GM21528 (cell line): ENCODE data around the gene OVOL2.
"Not testable (repeated sequence)": the region's sequence is repeated elsewhere in the genome, so short reads cannot be mapped to it uniquely, and the experiment has no call there.

Experiments used
- ATAC-seq: cut with Tn5 transposase; IDR thresholded peaks from one replicate; pipeline ENCODE4 v1.9.1; 2021; ENCODE audit warnings: mild to moderate bottlenecking, moderate library complexity; ENCODE audit not compliant: unreplicated experiment, low FRiP score

The OVOL2 gene

GRCh38 chr20:18057101-18057993, at the start of gene OVOL2:
Gene OVOL2 (minus strand): TSS chr20:18057916. CDS start chr20:18057634, 282 bp downstream.
- ATAC-seq, result no peak

GRCh38 chr20:18103497-18103896, 45.8 kb upstream of the OVOL2 start:
- ATAC-seq, result no peak

DNA sequence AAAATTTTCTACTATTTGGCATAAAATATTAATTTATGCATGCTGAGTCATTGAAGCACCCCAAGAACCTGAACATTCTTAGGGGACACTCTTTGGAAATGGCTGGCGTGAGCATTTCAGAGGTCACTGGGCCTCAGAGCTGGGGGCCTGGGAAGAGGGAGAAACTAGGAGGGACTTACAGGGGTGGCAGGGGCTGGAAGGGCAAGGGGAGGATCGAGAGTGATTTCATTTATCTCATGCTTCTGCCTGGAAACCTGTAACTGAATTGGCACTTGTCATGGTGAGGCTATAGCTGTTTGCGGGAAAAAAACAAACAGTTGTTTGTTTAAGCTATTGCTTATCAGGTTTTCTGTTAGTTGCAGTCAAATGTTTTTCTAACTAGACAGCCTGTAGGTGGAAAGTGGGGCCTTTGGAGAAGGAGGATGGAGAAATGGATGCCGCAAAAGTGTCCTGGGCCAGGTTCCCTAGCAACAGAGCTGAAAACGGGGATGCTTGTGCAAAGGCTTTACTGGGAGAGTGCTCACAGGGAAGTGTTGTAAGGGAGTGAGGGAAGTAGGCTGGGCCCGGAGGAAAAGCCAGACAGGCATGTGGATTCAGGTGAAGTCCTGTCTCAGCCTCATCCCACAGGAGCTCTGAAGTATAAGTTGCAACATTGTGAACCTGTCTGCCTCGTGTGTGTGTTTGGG, 43.6 kb upstream of the OVOL2 start:
- ATAC-seq, result no peak

- not testable (repeated sequence) for ATAC-seq
Observed at GRCh38 chr20:18100569-18100968, 42.9 kb upstream of the OVOL2 start.

GRCh38 chr20:18094191-18094590, 36.5 kb upstream of the OVOL2 start:
- ATAC-seq, result no peak

GRCh38 chr20:18093388-18093787, 35.7 kb upstream of the OVOL2 start:
- no peak for ATAC-seq

DNA sequence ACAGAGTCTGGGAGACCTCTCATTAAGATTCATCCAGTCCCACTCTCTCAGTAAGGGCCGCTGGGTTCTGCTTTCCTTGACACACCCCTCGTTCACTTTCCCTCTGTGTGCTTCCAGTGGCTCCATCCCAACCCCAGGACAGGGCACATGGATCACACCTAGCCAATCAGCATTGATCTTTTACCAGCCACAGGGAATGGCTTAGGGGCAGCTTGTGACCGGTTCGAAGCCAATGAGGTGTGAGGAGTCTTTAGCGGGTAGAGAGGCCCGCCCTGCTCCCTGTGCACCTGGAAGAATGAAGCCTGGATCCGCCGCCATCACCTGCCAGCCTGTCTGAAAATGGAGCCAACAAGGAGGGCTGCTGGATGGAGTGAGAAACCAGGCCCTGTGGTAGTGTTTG, 35.2 kb upstream of the OVOL2 start:
- ATAC-seq, result no peak

- ATAC-seq, result no peak
Observed at GRCh38 chr20:18091623-18092022, 33.9 kb upstream of the OVOL2 start.

DNA sequence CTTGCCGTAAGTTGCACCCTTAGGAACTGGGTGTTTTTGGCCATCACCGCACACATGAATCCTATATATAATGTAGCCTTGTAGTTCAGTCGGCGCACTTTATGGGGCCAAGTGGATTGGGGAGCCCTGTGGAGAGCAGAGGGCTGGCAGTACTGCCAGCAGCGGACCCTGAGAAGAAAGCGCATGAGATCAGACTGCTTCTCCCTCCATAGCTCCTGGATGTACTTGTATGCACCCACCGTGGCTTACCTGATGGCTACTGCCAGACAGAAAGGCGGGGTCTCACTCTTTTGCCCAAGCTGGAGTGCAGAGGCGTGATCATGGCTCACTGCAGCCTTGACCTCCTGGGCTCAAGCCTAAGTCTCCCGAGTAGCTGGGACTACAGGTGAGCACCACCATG, 32.8 kb upstream of the OVOL2 start:
- ATAC-seq, result no peak

DNA sequence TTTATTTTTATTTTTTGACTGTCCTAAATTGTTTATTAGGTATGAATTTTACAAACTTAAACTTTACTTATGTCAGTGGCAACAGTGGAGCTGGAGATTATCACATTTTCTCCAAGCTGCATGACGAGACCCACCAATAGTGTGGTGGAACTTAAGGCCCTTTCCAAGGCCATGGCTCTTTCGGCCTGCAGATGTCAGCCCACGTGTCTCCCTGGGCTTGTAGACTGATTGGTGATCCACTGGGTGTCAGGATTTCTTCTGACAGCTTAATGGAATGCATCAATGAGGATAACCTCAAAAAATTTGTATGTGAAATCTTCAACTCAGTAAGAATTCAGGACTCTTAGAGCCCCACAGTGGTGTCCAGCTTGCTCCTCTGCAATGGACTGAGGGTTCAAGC, 32.3 kb upstream of the OVOL2 start:
- no peak for ATAC-seq

DNA sequence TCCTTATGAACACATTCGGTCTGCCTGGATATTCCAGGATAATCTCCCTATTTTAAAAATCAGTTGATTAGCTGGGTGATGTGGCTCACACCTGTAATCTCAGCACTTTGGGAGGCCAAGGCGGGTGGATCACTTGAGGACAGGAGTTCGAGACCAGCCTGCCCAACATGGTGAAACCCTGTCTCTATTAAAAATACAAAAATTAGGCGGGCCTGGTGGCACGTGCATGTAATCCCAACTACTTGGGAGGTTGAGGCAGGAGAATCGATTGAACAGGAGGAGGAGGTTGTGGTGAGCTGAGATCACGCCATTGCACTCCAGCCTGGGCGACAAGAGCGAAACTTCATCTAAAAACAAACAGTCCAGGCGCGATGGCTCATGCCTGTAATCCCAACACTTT, 31.1 kb upstream of the OVOL2 start:
- not testable (repeated sequence) for ATAC-seq

DNA sequence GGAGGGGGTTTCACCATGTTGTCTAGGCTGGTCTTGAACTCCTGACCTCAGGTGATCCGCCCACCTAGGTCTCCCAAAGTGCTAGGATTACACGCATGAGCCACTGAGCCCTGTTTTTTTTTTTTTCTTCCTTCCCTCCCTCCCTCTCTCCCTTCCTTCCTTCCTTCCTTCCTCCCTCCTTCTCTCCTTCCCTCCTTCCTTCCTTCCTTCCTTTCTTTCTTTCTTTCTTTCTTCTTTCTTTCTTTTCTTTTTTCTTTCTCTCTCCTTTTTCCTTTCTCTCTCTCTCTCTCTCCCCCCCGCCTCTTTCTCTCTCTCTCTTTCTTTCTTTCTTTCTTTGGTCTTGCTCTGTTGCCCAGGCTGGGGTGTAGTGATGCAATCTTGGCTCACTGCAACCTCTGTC, 30.6 kb upstream of the OVOL2 start:
- not testable (repeated sequence) for ATAC-seq

GRCh38 chr20:18087054-18087453, 29.3 kb upstream of the OVOL2 start:
- no peak for ATAC-seq

DNA sequence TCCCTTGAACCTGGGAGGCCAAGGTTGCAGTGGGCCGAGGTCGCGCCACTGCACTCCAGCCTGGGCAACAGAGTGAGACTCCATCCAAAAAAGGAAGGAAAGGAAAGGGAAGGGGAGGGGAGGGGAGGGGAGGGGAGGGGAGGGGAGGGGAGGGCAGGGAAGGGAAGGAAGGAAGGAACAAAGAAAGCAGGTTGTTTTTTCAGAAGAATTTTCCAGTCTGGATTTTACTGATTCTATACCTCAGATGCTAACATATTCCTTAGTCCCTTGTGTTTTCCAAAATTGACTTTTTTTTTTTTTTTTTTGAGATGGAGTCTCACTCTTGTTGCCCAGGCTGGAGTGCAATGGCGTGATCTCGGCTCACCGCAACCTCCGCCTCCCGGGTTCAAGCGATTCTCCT, 23.1 kb upstream of the OVOL2 start:
- ATAC-seq, result not testable (repeated sequence)

DNA sequence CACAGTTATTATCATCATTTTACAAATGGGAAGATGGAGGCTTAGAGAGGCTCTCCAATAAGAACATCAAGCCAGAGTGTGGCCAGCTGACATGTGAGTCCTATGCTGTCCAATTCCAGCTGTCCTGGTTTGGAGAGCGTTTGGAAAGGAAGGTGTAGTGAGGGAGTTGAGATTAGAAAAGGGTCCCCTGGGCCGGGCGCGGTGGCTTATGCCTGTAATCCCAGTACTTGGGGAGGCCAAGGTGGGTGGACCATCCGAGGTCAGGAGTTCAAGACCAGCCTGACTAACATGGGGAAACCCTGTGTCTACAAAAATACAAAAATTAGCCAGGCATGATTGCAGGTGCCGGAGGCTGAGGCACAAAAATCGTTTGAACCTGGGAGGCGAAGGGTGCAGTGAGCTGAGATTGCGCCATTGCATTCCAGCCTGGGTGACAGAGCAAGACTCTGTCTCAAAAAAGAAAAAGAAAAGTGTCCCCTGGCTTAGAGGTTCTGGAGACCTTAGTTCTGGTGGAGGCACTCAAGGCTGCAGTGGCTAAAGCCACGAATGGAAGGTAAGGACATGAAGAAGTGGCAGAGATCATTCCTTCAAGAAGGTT, 22.1 kb upstream of the OVOL2 start:
- ATAC-seq, result no peak

DNA sequence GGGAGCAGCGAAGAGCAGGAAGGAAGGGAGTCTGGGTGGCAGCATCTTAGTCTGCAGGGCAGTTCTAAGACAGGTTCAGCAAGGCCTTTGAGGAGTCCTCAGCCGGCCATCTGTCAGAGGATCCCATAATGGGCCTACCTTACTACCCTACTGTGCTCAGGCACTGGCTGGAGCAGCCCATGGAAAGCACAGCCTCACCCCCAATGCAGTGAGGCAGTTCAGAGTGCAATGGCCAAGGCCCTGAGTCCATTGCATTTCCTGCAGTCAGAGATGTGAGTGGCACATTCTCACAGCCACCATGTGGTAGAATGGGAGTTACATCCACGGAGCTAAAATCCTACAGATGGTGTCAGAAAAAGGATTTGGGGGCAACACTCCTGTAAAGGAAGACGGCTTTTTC, 19.4 kb upstream of the OVOL2 start:
- ATAC-seq, result no peak

DNA sequence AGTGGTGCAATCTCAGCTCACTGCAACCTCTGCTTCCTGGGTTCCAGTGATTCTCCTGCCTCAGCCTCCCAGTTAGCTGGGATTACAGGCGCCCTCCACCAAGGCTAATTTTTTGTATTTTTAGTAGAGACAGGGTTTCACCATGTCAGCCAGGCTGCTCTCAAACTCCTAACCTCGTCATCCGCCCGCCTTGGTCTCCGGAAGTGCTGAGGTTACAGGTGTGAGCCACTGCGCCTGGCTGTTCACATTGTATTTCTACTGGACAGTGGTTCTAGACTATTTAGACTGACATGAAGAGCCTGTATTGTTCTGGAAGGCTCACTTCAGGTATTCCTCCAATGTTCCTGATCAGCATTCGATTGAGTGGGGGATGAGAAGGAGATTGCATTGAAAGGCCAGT, 14.8 kb upstream of the OVOL2 start:
- ATAC-seq, result no peak

DNA sequence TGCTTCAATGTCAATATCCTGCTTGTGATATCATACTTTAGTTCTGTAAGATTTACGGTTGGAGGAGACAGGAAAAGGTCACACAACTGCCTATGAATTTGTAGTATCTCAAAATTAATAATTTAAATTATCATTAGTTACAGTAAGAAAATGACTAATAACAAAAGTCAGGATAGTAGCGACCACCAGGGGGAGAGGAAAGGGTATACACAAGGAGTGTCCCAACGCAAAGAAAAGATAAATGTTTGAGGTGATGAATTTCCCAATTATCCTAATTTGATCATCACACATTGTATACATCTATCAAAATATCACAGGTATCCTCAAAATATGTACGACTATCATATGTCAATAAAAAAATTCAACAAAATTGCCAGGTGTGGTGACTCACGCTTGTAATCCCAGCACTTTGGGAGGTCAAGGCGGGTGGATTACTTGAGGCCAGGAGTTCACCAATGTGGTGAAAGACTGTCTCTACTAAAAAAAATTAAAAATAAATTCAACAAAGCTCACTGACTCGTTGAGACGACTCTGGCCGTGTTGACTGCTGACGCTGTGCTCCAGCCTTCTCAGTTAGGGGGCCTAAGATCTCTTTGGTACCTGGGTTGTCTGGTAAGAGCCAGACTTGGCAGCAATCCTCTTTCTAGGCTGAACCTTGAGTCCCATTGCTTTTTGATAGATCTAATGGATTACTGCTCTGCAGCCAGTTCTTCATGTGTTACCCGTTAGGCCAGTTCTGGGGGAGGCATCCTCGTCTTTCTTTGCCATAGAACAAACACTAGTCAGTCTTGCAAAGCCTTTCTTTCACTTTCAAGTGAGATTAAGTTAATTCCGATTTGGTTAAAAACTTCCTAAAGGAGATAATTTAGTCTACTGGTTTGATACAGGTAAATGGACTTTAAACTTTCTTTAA, 9.0 kb upstream of the OVOL2 start:
- ATAC-seq, result no peak

DNA sequence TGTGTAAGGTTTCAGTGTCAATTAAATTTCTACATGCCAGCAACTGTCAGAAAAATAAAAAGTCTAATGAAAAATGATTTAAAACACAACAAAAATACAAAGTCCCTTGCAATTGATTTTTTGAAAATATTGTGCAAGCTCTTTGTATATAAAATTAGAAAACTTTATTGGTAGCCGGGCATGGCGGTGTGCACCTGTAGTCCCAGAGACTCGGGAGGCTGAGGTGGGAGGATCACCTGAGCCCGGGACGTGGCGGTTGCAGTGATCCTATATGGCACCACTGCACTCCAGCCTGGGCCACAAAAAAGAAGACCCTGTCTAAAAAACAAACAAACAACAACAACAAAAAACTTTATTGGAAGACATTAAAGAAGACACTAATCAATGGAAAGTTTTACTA, 6.0 kb upstream of the OVOL2 start:
- ATAC-seq, result no peak

GRCh38 chr20:18059603-18060002, 1.9 kb upstream of the OVOL2 start:
- ATAC-seq, result no peak
